ENCODE data around the gene PRPS2. TPM values are rescaled to one million over a fixed set of nuclear protein-coding genes. Genes with fewer than 3 reads are reported as not detected.

The PRPS2 gene
- total and polyA plus RNA-seq, 2 of the 13 experiments (the other 11 are each of a cell fraction or from before 2014, with no cell fraction given): 10.6 to 24.4 TPM

DNA sequence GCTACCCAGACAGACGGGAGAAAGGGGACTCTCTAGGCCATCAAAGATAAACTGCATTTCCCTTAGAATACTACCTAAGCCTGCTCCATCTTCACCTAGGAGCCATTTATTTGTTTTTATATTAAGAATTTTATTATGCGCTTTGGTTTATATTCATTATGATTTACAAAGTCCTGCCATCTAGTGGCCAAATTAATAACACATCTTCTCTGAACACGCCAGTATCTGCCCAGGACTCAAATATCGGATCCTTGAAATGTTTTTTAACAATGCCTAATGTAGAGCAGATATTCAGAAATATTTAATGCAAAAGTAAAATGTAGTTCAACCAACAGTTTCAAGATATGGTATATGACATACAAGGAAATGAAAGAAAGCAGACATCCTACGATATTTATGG lies 20.8 kb upstream of the PRPS2 start:
- no peak overlapping the region for H2AFZ ChIP-seq (ENCODE audit: low read length)
- ATAC-seq (0 out of 3 replicates have a peak, but pooled peaks have one; percentile 42), FAIRE-seq (peak; percentile 86), DNase-seq (ENCODE audit: low spot score) (no peak)
- no peaks in the 10 kb centered on the region for H3K9me3 ChIP-seq (ENCODE audit: low read length)
- intact Hi-C loops (cut with micrococcal nuclease; ENCODE audit: unreplicated experiment): no loop called here
- CTCF ChIA-PET (ENCODE audit: low intra/inter-chr PET ratio, low total read pairs): no interaction called here
- no peak overlapping the region for H3K9ac ChIP-seq (ENCODE audit: insufficient read depth, low read depth, low read length)
- no TSS peak for BruUV-seq (replicated peaks)
- WGBS (ENCODE audit: low lambda C conversion rate): 35% methylated on average over 5 of the region's 5 CpGs
- POLR2A ChIA-PET: no interaction called here
- TF ChIP-seq ZNF569 (CRISPR knock-in tag; IDR thresholded peaks at IDR 0.05; ENCODE audit: borderline replicate concordance) (no peak), KAT7 (CRISPR knock-in tag; IDR thresholded peaks at IDR 0.05; ENCODE audit: borderline replicate concordance) (no peak), NCOR1 (IDR thresholded peaks at IDR 0.05; ENCODE audit: borderline replicate concordance, low read length) (no peak), TOPORS (CRISPR knock-in tag; IDR thresholded peaks at IDR 0.05) (no peak), DR1 (CRISPR knock-in tag; IDR thresholded peaks at IDR 0.05) (no peak), GABPB1 (CRISPR knock-in tag; IDR thresholded peaks at IDR 0.05) (no peak), HCFC1 (IDR thresholded peaks at IDR 0.05; ENCODE audit: low read depth, low read length) (no peak)
- TF ChIP-seq, protein P1, sequence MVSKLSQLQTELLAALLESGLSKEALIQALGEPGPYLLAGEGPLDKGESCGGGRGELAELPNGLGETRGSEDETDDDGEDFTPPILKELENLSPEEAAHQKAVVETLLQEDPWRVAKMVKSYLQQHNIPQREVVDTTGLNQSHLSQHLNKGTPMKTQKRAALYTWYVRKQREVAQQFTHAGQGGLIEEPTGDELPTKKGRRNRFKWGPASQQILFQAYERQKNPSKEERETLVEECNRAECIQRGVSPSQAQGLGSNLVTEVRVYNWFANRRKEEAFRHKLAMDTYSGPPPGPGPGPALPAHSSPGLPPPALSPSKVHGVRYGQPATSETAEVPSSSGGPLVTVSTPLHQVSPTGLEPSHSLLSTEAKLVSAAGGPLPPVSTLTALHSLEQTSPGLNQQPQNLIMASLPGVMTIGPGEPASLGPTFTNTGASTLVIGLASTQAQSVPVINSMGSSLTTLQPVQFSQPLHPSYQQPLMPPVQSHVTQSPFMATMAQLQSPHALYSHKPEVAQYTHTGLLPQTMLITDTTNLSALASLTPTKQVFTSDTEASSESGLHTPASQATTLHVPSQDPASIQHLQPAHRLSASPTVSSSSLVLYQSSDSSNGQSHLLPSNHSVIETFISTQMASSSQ (IDR thresholded peaks at IDR 0.05; ENCODE audit: low read depth): no peak
- TF ChIP-seq, protein P1 (CRISPR knock-in tag; IDR thresholded peaks at IDR 0.05; ENCODE audit: borderline replicate concordance): no peak
- TF ChIP-seq, protein P2, sequence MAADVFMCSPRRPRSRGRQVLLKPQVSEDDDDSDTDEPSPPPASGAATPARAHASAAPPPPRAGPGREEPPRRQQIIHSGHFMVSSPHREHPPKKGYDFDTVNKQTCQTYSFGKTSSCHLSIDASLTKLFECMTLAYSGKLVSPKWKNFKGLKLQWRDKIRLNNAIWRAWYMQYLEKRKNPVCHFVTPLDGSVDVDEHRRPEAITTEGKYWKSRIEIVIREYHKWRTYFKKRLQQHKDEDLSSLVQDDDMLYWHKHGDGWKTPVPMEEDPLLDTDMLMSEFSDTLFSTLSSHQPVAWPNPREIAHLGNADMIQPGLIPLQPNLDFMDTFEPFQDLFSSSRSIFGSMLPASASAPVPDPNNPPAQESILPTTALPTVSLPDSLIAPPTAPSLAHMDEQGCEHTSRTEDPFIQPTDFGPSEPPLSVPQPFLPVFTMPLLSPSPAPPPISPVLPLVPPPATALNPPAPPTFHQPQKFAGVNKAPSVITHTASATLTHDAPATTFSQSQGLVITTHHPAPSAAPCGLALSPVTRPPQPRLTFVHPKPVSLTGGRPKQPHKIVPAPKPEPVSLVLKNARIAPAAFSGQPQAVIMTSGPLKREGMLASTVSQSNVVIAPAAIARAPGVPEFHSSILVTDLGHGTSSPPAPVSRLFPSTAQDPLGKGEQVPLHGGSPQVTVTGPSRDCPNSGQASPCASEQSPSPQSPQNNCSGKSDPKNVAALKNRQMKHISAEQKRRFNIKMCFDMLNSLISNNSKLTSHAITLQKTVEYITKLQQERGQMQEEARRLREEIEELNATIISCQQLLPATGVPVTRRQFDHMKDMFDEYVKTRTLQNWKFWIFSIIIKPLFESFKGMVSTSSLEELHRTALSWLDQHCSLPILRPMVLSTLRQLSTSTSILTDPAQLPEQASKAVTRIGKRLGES (CRISPR knock-in tag; IDR thresholded peaks at IDR 0.05; ENCODE audit: borderline replicate concordance): no peak
- no peak overlapping the region for H3K4me2 ChIP-seq (ENCODE audit: low read depth, low read length)
- in situ Hi-C loops (cut with HindIII; ENCODE audit: extremely low pct_ligation_motif_present, low pct_unique_long_range_greater_than_20kb): no loop called here
- no peaks in the 10 kb centered on the region for H3K36me3 ChIP-seq (replicated peaks in 1 of 2; ENCODE audit: control insufficient read depth in 1 of 2, insufficient read depth in 2 of 2, low read length in 2 of 2)
- H4K20me1 ChIP-seq (ENCODE audit: insufficient read depth, low read length): no peaks in the 10 kb centered on the region
- no peaks in the 10 kb centered on the region for H3K79me2 ChIP-seq (ENCODE audit: insufficient read depth, low read length)
- no peak overlapping the region for H3K4me3 ChIP-seq (replicated peaks in 1 of 3; ENCODE audit: insufficient read depth in 1 of 3, low read depth in 2 of 3, low read length in 3 of 3)
- no peaks in the 10 kb centered on the region for H3K27me3 ChIP-seq (ENCODE audit: control insufficient read depth in 1 of 2, insufficient read depth in 2 of 2, low read length in 2 of 2)
- H3K4me1 ChIP-seq (ENCODE audit: insufficient read depth, low read length): no peaks in the 10 kb centered on the region
- no peak overlapping the region for H3K27ac ChIP-seq (ENCODE audit: extremely low read length, insufficient read depth, low read length)

Measured in HepG2 (cell line).